RWPE1 (cell line): Measurements from ENCODE around the gene APLP2.

Experiments
- CTCF ChIA-PET: fragments of 350-600 bp; sonication (Branson Sonifier 250); formaldehyde crosslinking; extraction: SDS; loops from one replicate; lab custom pipeline; 2021; lab: Yijun Ruan, JAX
- POLR2A ChIA-PET: fragments of 400-600 bp; formaldehyde crosslinking; extraction: SDS; loops from one replicate; lab custom pipeline; 2020; ENCODE audit warnings: antibody characterized with exemption; ENCODE audit not compliant: low non-redundant PET; lab: Yijun Ruan, JAX
- DNase-seq: peaks from one replicate; pipeline ENCODE4 v3.0.0; 2012; ENCODE audit warnings: low spot score
- H3K27ac ChIP-seq: fragments of 450-650 bp; 2 replicates; pipeline ENCODE4 v1.5.1; 2017
- TF ChIP-seq, protein P1 (sequence below): fragments of 450-650 bp; conservative IDR thresholded peaks from 2 replicates; pipeline ENCODE4 v1.5.1; 2017; ENCODE audit warnings: low read depth, mild to moderate bottlenecking

Gene APLP2

GRCh38 chr11:130037881-130038585 is 31.7 kb upstream of the APLP2 start:
- ChIA-PET POLR2A (no interaction called here), CTCF (interaction anchor here (0.6 kb wide), 1 partner anchor 26 kb away, joined by 3 read pairs; no protein-coding TSS in a partner anchor)
- H3K27ac ChIP-seq: peak overlapping the region; percentile 87
- TF ChIP-seq, protein P1, sequence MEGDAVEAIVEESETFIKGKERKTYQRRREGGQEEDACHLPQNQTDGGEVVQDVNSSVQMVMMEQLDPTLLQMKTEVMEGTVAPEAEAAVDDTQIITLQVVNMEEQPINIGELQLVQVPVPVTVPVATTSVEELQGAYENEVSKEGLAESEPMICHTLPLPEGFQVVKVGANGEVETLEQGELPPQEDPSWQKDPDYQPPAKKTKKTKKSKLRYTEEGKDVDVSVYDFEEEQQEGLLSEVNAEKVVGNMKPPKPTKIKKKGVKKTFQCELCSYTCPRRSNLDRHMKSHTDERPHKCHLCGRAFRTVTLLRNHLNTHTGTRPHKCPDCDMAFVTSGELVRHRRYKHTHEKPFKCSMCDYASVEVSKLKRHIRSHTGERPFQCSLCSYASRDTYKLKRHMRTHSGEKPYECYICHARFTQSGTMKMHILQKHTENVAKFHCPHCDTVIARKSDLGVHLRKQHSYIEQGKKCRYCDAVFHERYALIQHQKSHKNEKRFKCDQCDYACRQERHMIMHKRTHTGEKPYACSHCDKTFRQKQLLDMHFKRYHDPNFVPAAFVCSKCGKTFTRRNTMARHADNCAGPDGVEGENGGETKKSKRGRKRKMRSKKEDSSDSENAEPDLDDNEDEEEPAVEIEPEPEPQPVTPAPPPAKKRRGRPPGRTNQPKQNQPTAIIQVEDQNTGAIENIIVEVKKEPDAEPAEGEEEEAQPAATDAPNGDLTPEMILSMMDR: no peak
- peak; percentile 45 for DNase-seq

DNA sequence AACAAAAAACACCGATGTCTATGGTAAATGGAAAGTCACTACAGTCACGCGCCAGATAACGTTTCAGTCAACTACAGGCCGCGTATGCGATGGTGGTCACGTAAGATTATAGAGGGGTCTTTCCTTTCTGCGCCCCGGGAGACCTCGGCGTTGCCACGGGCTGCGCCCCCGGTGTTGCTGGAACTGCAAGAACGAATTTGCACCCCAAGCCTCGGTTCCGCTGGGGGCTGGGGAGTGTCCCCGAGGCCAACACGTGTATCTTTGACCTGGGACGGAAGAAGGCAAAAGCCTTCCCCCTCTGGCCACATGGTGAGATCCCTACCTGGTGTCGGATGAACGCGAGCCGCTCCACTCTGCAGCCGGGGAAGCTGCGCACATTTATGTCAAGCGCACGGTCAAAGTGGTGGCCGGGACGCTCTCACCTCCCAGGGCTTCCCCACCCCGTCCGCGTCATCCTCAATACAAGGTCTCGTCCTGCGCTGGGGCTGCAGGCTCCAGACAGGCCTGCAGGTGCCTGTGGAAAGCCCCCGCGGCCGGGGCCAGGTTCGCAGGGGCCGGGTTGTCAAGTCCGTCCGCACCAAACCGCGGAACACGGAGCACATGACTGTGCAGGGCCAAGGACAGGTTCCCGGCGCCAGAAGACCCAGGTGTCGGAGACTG is 29.3 kb upstream of the APLP2 start:
- ChIA-PET CTCF (interaction anchor here (0.6 kb wide), 1 partner anchor 104 kb away, joined by 3 read pairs; no protein-coding TSS in a partner anchor), POLR2A (no interaction called here)
- no peak overlapping the region; the same call in 1 of the 2 replicates for H3K27ac ChIP-seq
- DNase-seq: no peak
- TF ChIP-seq, protein P1: no peak

DNA sequence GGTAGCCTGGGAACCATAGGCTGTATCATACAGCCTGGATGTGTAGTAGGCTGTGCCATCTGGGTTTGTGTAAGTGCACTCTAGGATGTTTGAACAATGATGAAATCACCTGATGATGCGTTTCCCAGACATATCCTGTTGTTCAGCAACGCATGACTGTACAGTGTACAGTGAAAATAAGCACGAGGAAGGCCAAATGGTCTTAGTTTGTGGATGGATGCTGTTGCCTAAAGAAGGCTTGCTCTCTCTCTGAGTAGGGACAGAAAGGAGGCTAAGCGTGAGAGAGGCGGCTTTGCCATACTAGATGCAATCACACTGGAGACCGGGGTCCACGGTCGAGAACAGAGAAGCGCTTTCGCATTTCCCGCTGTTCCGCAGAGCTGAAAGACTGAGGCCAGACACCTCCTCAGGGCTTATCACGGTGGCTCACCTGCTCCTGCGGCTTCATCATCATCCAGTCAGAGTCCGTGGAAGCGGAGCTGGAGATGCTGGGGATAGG is 27.6 kb upstream of the APLP2 start:
- TF ChIP-seq, protein P1: no peak
- DNase-seq: peak; percentile 74
- ChIA-PET POLR2A (no interaction called here), CTCF (no interaction called here)
- H3K27ac ChIP-seq: peak overlapping the region; percentile 49

- POLR2A ChIA-PET: no interaction called here
- TF ChIP-seq, protein P1: no peak
Observed at GRCh38 chr11:130043575-130043974, 26.1 kb upstream of the APLP2 start.

DNA sequence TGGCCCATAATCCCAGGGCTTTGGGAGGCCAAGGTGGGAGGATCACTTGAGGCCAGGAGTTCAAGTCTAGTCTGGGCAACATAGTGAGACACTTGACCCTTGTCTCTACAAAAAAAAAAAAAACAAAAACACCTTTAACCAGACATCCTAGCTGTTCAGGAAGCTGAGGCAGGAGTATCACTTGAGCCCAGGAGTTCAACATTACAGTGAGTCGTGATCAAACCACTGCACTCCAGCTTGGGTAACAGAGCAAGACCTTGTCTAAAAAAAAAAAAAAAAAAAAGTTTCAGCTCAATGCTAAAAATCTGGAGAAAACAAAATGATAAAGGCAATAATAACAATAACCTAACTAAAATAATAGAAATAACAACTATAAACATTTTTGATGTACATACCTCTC is 22.6 kb upstream of the APLP2 start:
- H3K27ac ChIP-seq: no peak overlapping the region
- ChIA-PET POLR2A (no interaction called here), CTCF (interaction anchor here (0.7 kb wide), 1 partner anchor 13 kb away, joined by 4 read pairs; no protein-coding TSS in a partner anchor)
- no peak for DNase-seq
- TF ChIP-seq, protein P1: no peak

More at GRCh38 chr11:130043575-130043974, 26.1 kb upstream of the APLP2 start:
- no peak overlapping the region for H3K27ac ChIP-seq
- CTCF ChIA-PET: no interaction called here
- no peak for DNase-seq

- POLR2A ChIA-PET: no interaction called here
- CTCF ChIA-PET: no interaction called here
- TF ChIP-seq, protein P1: no peak
- DNase-seq: no peak
- no peak overlapping the region for H3K27ac ChIP-seq
Observed at GRCh38 chr11:130049328-130049771, 20.3 kb upstream of the APLP2 start.
